IMR-90 (cell line): ENCODE results near the gene CAPN7. TPM values are rescaled to one million over a fixed set of nuclear protein-coding genes. Genes with fewer than 3 reads are reported as not detected.

Experiments
- ATAC-seq: fragments of 200-7000 bp; cut with Tn5 transposase; 2 replicates; pipeline ENCODE4 v1.9.1; 2020; ENCODE audit warnings: low read depth, mild to moderate bottlenecking, moderate library complexity
- BruUV-seq: library from RNA; stranded (reverse); fragments of 400-500 nt; replicated peaks from 2 replicates; lab custom pipeline; 2021; lab: Mats Ljungman, UMichigan
- CTCF ChIA-PET: fragments of 300-600 bp; formaldehyde crosslinking; extraction: SDS; loops from one replicate; lab custom pipeline; 2021; ENCODE audit warnings: antibody characterized with exemption; lab: Yijun Ruan, JAX
- POLR2A ChIA-PET: fragments of 300-600 bp; sonication (Branson Sonifier 250); formaldehyde crosslinking; loops from one replicate; lab custom pipeline; 2022; ENCODE audit warnings: antibody characterized with exemption; ENCODE audit not compliant: unreplicated experiment; lab: Charles Lee
- DNase-seq: peaks from one replicate; pipeline ENCODE4 v3.0.0; 2013
- H2AFZ ChIP-seq: replicated peaks from 2 replicates; pipeline ENCODE3; 2013; ENCODE audit warnings: low read length, mild to moderate bottlenecking; ENCODE audit not compliant: poor library complexity
- H2AK5ac ChIP-seq: 2 replicates; pipeline ENCODE4 v1.6.1; 2013; ENCODE audit warnings: low read depth, low read length, inconsistent platforms
- H2AK9ac ChIP-seq: replicated peaks from 2 replicates; pipeline ENCODE3; 2013; ENCODE audit warnings: mild to moderate bottlenecking, low read depth, low read length, moderate library complexity; ENCODE audit not compliant: poor library complexity
- H2BK120ac ChIP-seq: 2 replicates; pipeline ENCODE4 v1.6.1; 2013; ENCODE audit warnings: low read depth, low read length, inconsistent platforms
- H2BK15ac ChIP-seq: 3 replicates; pipeline ENCODE4 v1.6.1; 2013; ENCODE audit warnings: low read depth, low read length, inconsistent platforms
- H2BK20ac ChIP-seq: 2 replicates; pipeline ENCODE4 v1.6.1; 2013; ENCODE audit warnings: low read depth, mild to moderate bottlenecking, inconsistent platforms, low read length, moderate library complexity
- H2BK5ac ChIP-seq: 2 replicates; pipeline ENCODE4 v1.6.1; 2013; ENCODE audit warnings: mild to moderate bottlenecking, low read depth, low read length, inconsistent platforms; ENCODE audit not compliant: poor library complexity, severe bottlenecking
- H3K14ac ChIP-seq: replicated peaks from 2 replicates; pipeline ENCODE4 v1.6.1; 2013; ENCODE audit warnings: low read depth, low read length, inconsistent platforms
- H3K18ac ChIP-seq: 2 replicates; pipeline ENCODE4 v1.6.1; 2013; ENCODE audit warnings: low read depth, low read length, control low read depth
- H3K23ac ChIP-seq: 2 replicates; pipeline ENCODE4 v1.6.1; 2013; ENCODE audit warnings: low read depth, low read length, inconsistent platforms
- H3K27ac ChIP-seq: 2 replicates; pipeline ENCODE4 v1.5.1; 2013; ENCODE audit warnings: mild to moderate bottlenecking, control low read depth, low read length; ENCODE audit not compliant: insufficient read depth
- H3K27me3 ChIP-seq: 2 replicates; pipeline ENCODE4 v1.6.1; 2013; ENCODE audit warnings: low read length; ENCODE audit not compliant: control insufficient read depth, insufficient read depth
- H3K36me3 ChIP-seq: 2 replicates; pipeline ENCODE4 v1.6.1; 2013; ENCODE audit warnings: low read length, mixed read lengths; ENCODE audit not compliant: control insufficient read depth, insufficient read depth
- H3K4ac ChIP-seq: 2 replicates; pipeline ENCODE4 v1.6.1; 2013; ENCODE audit warnings: low read depth, low read length, inconsistent platforms
- H3K4me1 ChIP-seq: 2 replicates; pipeline ENCODE4 v1.6.1; 2013; ENCODE audit warnings: low read length, mixed read lengths; ENCODE audit not compliant: control insufficient read depth, insufficient read depth
- H3K4me2 ChIP-seq: 2 replicates; pipeline ENCODE4 v1.6.1; 2013; ENCODE audit warnings: low read depth, mild to moderate bottlenecking, control low read depth, low read length, moderate library complexity
- H3K4me3 ChIP-seq: 2 replicates; pipeline ENCODE4 v1.5.1; 2013; ENCODE audit warnings: low read depth, mild to moderate bottlenecking, control low read depth, low read length, moderate library complexity; ENCODE audit not compliant: insufficient read depth
- H3K56ac ChIP-seq: 2 replicates; pipeline ENCODE4 v1.6.1; 2013; ENCODE audit warnings: low read length, inconsistent platforms; ENCODE audit not compliant: insufficient read depth; ENCODE audit errors: extremely low read depth
- H3K79me1 ChIP-seq, 2 experiments: 2 replicates each; pipeline ENCODE4 v1.6.1; 2013; ENCODE audit warnings: low read length in 2 of 2, inconsistent platforms in 1 of 2, low read depth in 1 of 2
- H3K9ac ChIP-seq: 2 replicates; pipeline ENCODE4 v1.6.1; 2013; ENCODE audit warnings: low read depth, low read length, control low read depth
- H3K9me1 ChIP-seq: 2 replicates; pipeline ENCODE4 v1.6.1; 2013; ENCODE audit warnings: low read length, inconsistent platforms; ENCODE audit not compliant: insufficient read depth
- H3K9me3 ChIP-seq: 2 replicates; pipeline ENCODE4 v1.6.1; 2013; ENCODE audit warnings: low read length; ENCODE audit not compliant: control insufficient read depth, insufficient read depth
- H4K20me1 ChIP-seq: 2 replicates; pipeline ENCODE4 v1.6.1; 2013; ENCODE audit warnings: low read length, inconsistent platforms; ENCODE audit not compliant: insufficient read depth
- H4K5ac ChIP-seq: 2 replicates; pipeline ENCODE4 v1.6.1; 2013; ENCODE audit warnings: mild to moderate bottlenecking, low read depth, low read length, control low read depth
- H4K8ac ChIP-seq, 2 experiments: 2 replicates each; pipeline ENCODE4 v1.6.1; 2013; ENCODE audit warnings: low read depth in 2 of 2, low read length in 2 of 2, control low read depth in 1 of 2, inconsistent platforms in 1 of 2
- H4K91ac ChIP-seq: 2 replicates; pipeline ENCODE4 v1.6.1; 2013; ENCODE audit warnings: low read depth, low read length, inconsistent platforms; ENCODE audit not compliant: insufficient read depth
- SMC3 ChIP-seq: fragments of 150-350 bp; IDR thresholded peaks from 2 replicates; pipeline ENCODE4 v1.6.1; 2016; ENCODE audit warnings: low read depth, mild to moderate bottlenecking, antibody characterized with exemption, low read length, moderate library complexity
- WGBS, 2 experiments: methylation state at CpG; one replicate each; pipeline versions ENCODE4 v1.1.5 to v1.1.7; 2013; ENCODE audit warnings: missing lambda C conversion rate in 2 of 2; ENCODE audit not compliant: insufficient read length in 1 of 2; ENCODE audit errors: extremely low coverage in 2 of 2; 5-methylcytosine and 5-hydroxymethylcytosine counted together
- dilution Hi-C: fragments of 300-500 bp; cut with HindIII; formaldehyde crosslinking; loops from one replicate; pipeline ENCODE4 v1.14.3; 2018; ENCODE audit warnings: low sequenced_read_pairs; ENCODE audit not compliant: unreplicated experiment
- in situ Hi-C: fragments of 300-500 bp; cut with MboI; formaldehyde crosslinking; loops from 3 replicates; pipeline ENCODE4 v1.14.3; 2019; ENCODE audit warnings: low sequenced_read_pairs, inconsistent platforms, mixed read lengths
- intact Hi-C: fragments of 100-400 bp; cut with micrococcal nuclease; formaldehyde crosslinking; loops from 2 replicates; pipeline ENCODE4 v1.10.0; 2022
- polyA plus RNA-seq, 3 experiments: library from polyadenylated mRNA; depleted of rRNA; stranded (reverse); fragments of >200 nt; gene quantifications; 2 replicates each; pipeline ENCODE4 v1.2.3, GENCODE V29; 2012; ENCODE audit warnings: low replicate concordance in 1 of 3
- total RNA-seq: library from RNA; depleted of rRNA; stranded (reverse); fragments of >200 nt; gene quantifications from 2 replicates; pipeline ENCODE4 v1.2.3, GENCODE V29; 2012

CAPN7 gene
- total and polyA plus RNA-seq, 2 of the 4 experiments (the other 2 are of a cell fraction), result 14.5 to 21.3 TPM

DNA sequence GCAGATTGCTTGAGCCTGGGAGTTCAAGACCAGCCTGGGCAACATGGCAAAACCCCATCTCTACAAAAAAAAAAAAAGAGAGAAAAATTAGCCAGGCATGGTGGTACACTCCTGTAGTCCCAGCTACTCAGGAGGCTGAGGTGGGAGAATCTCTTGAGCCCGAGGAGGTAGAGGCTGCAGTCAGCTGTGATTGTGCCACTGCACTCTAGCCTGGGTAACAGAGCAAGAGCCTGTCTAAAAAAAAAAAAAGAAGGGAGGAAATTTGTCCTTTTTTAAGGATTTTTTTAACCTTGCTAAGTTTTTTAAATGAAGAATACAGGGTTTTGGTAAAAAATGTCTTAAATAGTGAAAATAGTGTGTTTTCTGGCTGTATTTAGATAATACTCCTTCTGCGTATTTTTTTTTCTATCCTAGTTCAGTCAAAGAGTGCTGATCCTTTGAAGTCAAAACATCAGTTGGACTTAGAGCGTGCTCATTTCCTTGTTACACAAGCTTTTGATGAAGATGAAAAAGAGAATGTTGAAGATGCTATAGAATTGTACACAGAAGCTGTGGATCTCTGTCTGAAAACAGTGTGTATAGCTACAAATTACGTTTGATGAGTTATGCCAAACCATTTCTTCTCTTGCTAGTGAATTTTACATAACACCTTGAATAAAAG, 11.1 kb downstream of the CAPN7 start:
- no peak overlapping the region for H2AK5ac ChIP-seq
- H4K8ac ChIP-seq, result no peak overlapping the region
- peaks cover 7% of the 10 kb centered on the region; the same call in 1 of the 2 replicates for H4K20me1 ChIP-seq
- H3K79me1 ChIP-seq, result peaks cover 25 to 26% of the 10 kb centered on the region in 2 experiments
- CTCF ChIA-PET, result interaction anchor here (0.7 kb wide), 1 partner anchor 300 kb away, joined by 3 read pairs; no protein-coding TSS in a partner anchor
- intact Hi-C loops (loop anchor here (5.0 kb wide), 1 partner anchor 35 kb away; no protein-coding TSS in a partner anchor), in situ Hi-C loops (loop anchor here (25.0 kb wide), 1 partner anchor 280 kb away; the partner anchor contains the start of gene NR2C2), dilution Hi-C loops (no loop called here)
- H3K56ac ChIP-seq, result no peak overlapping the region
- H3K4ac ChIP-seq, result no peak overlapping the region
- H3K27me3 ChIP-seq, result no peaks in the 10 kb centered on the region
- no CpG with 5 or more reads among the region's 4 CpGs for WGBS, 2 experiments
- H4K5ac ChIP-seq, result no peak overlapping the region
- H2AK9ac ChIP-seq, result no peak overlapping the region
- TF ChIP-seq SMC3, result no peak
- no peak overlapping the region for H2BK15ac ChIP-seq
- no peaks in the 10 kb centered on the region for H3K9me3 ChIP-seq
- H3K14ac ChIP-seq, result no peak overlapping the region
- H3K18ac ChIP-seq, result no peak overlapping the region
- no peak for ATAC-seq
- no peak overlapping the region for H3K27ac ChIP-seq
- H3K23ac ChIP-seq, result no peak overlapping the region; the same call in 1 of the 2 replicates
- no TSS peak for BruUV-seq
- H2BK20ac ChIP-seq, result no peak overlapping the region
- no peak overlapping the region for H3K9ac ChIP-seq
- no peak overlapping the region for H3K4me2 ChIP-seq
- H3K9me1 ChIP-seq, result no peaks in the 10 kb centered on the region; the same call in 1 of the 2 replicates
- H4K91ac ChIP-seq, result no peak overlapping the region
- DNase-seq, result no peak
- H2BK5ac ChIP-seq, result no peak overlapping the region
- POLR2A ChIA-PET, result no interaction called here
- H3K4me1 ChIP-seq, result no peaks in the 10 kb centered on the region
- H3K4me3 ChIP-seq, result no peak overlapping the region
- no peak overlapping the region for H2AFZ ChIP-seq
- H2BK120ac ChIP-seq, result no peak overlapping the region
- H3K36me3 ChIP-seq, result peaks cover 47% of the 10 kb centered on the region
